HCT116 (cell line): ENCODE data around the gene SUSD6. TPM values are rescaled to one million over a fixed set of nuclear protein-coding genes. Genes with fewer than 3 reads are reported as not detected.

Source experiments
- ATAC-seq: fragments of 200-7000 bp; cut with Tn5 transposase; 2 replicates; pipeline ENCODE4 v1.9.1; 2020; ENCODE audit warnings: mild to moderate bottlenecking, moderate library complexity
- BruUV-seq: library from RNA; stranded (reverse); fragments of 400-500 nt; replicated peaks from 2 replicates; lab custom pipeline; 2021; lab: Mats Ljungman, UMichigan
- CTCF ChIA-PET: fragments of 300-600 bp; sonication (Branson Sonifier 250); formaldehyde crosslinking; loops from one replicate; lab custom pipeline; 2021; ENCODE audit warnings: antibody characterized with exemption; lab: Charles Lee
- POLR2A ChIA-PET: fragments of 300-600, 350-600 bp; sonication (Branson Sonifier 250); formaldehyde crosslinking; loops from one replicate; lab custom pipeline; 2021; ENCODE audit warnings: antibody characterized with exemption; lab: Charles Lee
- RAD21 ChIA-PET, 2 experiments: fragments of 300-600 bp; sonication (Branson Sonifier 250); formaldehyde crosslinking; loops; one replicate each; lab custom pipeline; 2023; ENCODE audit warnings: low total read pairs in 2 of 2; ENCODE audit not compliant: uncharacterized antibody in 2 of 2, unreplicated experiment in 2 of 2, low non-redundant PET in 1 of 2; lab: Charles Lee
- DNase-seq: peaks from one replicate; pipeline ENCODE4 v3.0.0-alpha.2; 2010; ENCODE audit warnings: low read depth, low spot score
- H2AFZ ChIP-seq: fragments of 200-600 bp; shearing (Covaris generic), sonication (generic); 2 replicates; pipeline ENCODE4 v1.6.1; 2017; ENCODE audit warnings: low read depth, mixed run types, mixed read lengths, antibody characterized with exemption, low read length; ENCODE audit not compliant: poor library complexity, severe bottlenecking
- H3K27ac ChIP-seq: 2 replicates; pipeline ENCODE4 v1.5.1; 2012; ENCODE audit warnings: low read depth, low read length
- H3K27me3 ChIP-seq: fragments of 200-600 bp; sonication (generic); 2 replicates; pipeline ENCODE4 v1.6.1; 2016; ENCODE audit warnings: mixed run types, low read length, mixed read lengths; ENCODE audit not compliant: insufficient read depth
- H3K36me3 ChIP-seq, 2 experiments: fragments of 200-500 bp in 1 of 2; fragments of 200-600 bp in 1 of 2; sonication (Bioruptor generic) in 1 of 2; sonication (generic) in 1 of 2; 2 replicates each; pipeline versions ENCODE4 v1.5.1 to v1.6.1; 2014 to 2016; ENCODE audit warnings: low read length in 2 of 2, inconsistent platforms in 1 of 2, mixed read lengths in 1 of 2, mixed run types in 1 of 2; ENCODE audit not compliant: insufficient read depth in 2 of 2, control insufficient read depth in 1 of 2
- H3K4me1 ChIP-seq, 2 experiments: fragments of 200-600 bp in 1 of 2; sonication (generic) in 1 of 2; 2 replicates each; pipeline versions ENCODE4 v1.5.1 to v1.6.1; 2012 to 2017; ENCODE audit warnings: low read length in 2 of 2, inconsistent platforms in 1 of 2, mild to moderate bottlenecking in 1 of 2, mixed read lengths in 1 of 2, mixed run types in 1 of 2, moderate library complexity in 1 of 2; ENCODE audit not compliant: insufficient read depth in 2 of 2, control insufficient read depth in 1 of 2
- H3K4me2 ChIP-seq: fragments of 200-600 bp; sonication (generic); 2 replicates; pipeline ENCODE4 v1.6.1; 2017; ENCODE audit warnings: mixed run types, low read length, mixed read lengths
- H3K4me3 ChIP-seq, 2 experiments: fragments of 200-600 bp in 1 of 2; sonication (generic) in 1 of 2; replicated peaks in 1 of 2; 2 replicates each; pipeline ENCODE4 v1.5.1; 2011 to 2016; ENCODE audit warnings: low read length in 2 of 2, control low read depth in 1 of 2, low read depth in 1 of 2, mild to moderate bottlenecking in 1 of 2, mixed read lengths in 1 of 2, mixed run types in 1 of 2
- H3K79me2 ChIP-seq: fragments of 200-600 bp; sonication (generic); 2 replicates; pipeline ENCODE4 v1.6.1; 2017; ENCODE audit warnings: mild to moderate bottlenecking, mixed run types, low read length, moderate library complexity, mixed read lengths; ENCODE audit not compliant: insufficient read depth
- H3K9ac ChIP-seq: fragments of 200-600 bp; sonication (generic); 2 replicates; pipeline ENCODE4 v1.6.1; 2016; ENCODE audit warnings: low read length, mixed read lengths
- H3K9me2 ChIP-seq: fragments of 200-600 bp; sonication (generic), shearing (Covaris generic); 2 replicates; pipeline ENCODE4 v1.6.1; 2017; ENCODE audit warnings: mixed run types, mild to moderate bottlenecking, moderate library complexity; ENCODE audit not compliant: insufficient read depth
- H3K9me3 ChIP-seq, 2 experiments: fragments of 200-500 bp in 1 of 2; fragments of 200-600 bp in 1 of 2; sonication (Bioruptor generic) in 1 of 2; sonication (generic) in 1 of 2; 2 replicates each; pipeline ENCODE4 v1.6.1; 2014 to 2017; ENCODE audit warnings: low read length in 2 of 2, mixed read lengths in 2 of 2, inconsistent platforms in 1 of 2, low read depth in 1 of 2, mild to moderate bottlenecking in 1 of 2, mixed run types in 1 of 2, moderate library complexity in 1 of 2; ENCODE audit not compliant: control insufficient read depth in 1 of 2, insufficient read depth in 1 of 2
- H4K20me1 ChIP-seq: fragments of 200-600 bp; sonication (generic), shearing (Covaris generic); 2 replicates; pipeline ENCODE4 v1.6.1; 2017; ENCODE audit warnings: mixed run types, mild to moderate bottlenecking, moderate library complexity; ENCODE audit not compliant: insufficient read depth
- CEBPB ChIP-seq: IDR thresholded peaks from 2 replicates; pipeline ENCODE4 v1.6.1; 2012; ENCODE audit warnings: low read depth
- EGR1 ChIP-seq: IDR thresholded peaks from 2 replicates; pipeline ENCODE4 v1.6.1; 2012; ENCODE audit warnings: low read depth
- EZH2 ChIP-seq: fragments of 200-600 bp; sonication (generic); IDR thresholded peaks from 2 replicates; pipeline ENCODE4 v1.6.1; 2017; ENCODE audit warnings: antibody characterized with exemption, mixed run types
- POLR2AphosphoS5 ChIP-seq: IDR thresholded peaks from 2 replicates; pipeline ENCODE4 v1.6.1; 2011; ENCODE audit warnings: mild to moderate bottlenecking, low read depth, low read length, moderate library complexity
- SP1 ChIP-seq: IDR thresholded peaks from 2 replicates; pipeline ENCODE4 v1.6.1; 2012; ENCODE audit warnings: low read depth
- TCF7L2 ChIP-seq: IDR thresholded peaks from 2 replicates; pipeline ENCODE4 v1.7.0; 2011; ENCODE audit warnings: borderline replicate concordance, inconsistent platforms; ENCODE audit not compliant: insufficient read depth, insufficient read length; ENCODE audit errors: extremely low read depth
- intact Hi-C: fragments of 100-400 bp; cut with micrococcal nuclease; formaldehyde crosslinking; loops from 2 replicates; pipeline ENCODE4 v1.10.0; 2022
- total RNA-seq: library from RNA; stranded (reverse); gene quantifications from one replicate; pipeline ENCODE4 v1.2.1, GENCODE V29; 2021; ENCODE audit not compliant: unreplicated experiment
- TF ChIP-seq, protein P1 (sequence below): IDR thresholded peaks from 2 replicates; pipeline ENCODE4 v1.6.1; 2012; ENCODE audit warnings: low read depth

SUSD6 gene
- total RNA-seq, 1 experiment from 2014 or later: 6.4 TPM

DNA sequence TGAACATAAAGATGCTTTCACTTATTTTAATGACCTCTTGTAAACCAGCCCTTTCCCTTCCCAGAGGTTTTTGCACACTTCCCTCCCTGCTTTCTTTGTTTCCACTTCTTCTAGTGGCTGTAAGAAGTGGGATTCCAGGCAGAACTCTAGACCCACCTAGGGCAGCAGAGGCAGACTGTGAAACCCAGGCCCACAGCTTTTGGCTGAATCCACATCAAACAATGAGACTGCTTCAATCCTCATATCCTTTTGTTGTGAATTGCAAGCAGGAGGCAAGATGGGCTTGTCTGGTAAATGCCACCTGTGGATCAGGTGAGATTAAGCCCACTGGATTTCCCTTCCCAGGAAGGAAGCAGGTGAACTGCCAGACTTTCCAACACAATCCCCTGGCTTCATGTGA is 49.5 kb upstream of the SUSD6 start:
- intact Hi-C loops: no loop called here
- DNase-seq (no peak), ATAC-seq (no peak)
- RAD21 ChIA-PET: no interaction called here
- no peak overlapping the region for H3K9ac ChIP-seq
- H3K27me3 ChIP-seq: peaks cover 56% of the 10 kb centered on the region
- no peaks in the 10 kb centered on the region for H3K9me3 ChIP-seq
- no peak overlapping the region for H3K4me2 ChIP-seq
- H4K20me1 ChIP-seq: no peaks in the 10 kb centered on the region
- H3K36me3 ChIP-seq: no peaks in the 10 kb centered on the region
- POLR2A ChIA-PET: no interaction called here
- H3K4me1 ChIP-seq: no peaks in the 10 kb centered on the region
- CTCF ChIA-PET: no interaction called here
- no peak overlapping the region for H3K4me3 ChIP-seq
- BruUV-seq: no TSS peak
- no peaks in the 10 kb centered on the region for H3K79me2 ChIP-seq
- TF ChIP-seq EZH2: no peak
- TF ChIP-seq, protein P1, sequence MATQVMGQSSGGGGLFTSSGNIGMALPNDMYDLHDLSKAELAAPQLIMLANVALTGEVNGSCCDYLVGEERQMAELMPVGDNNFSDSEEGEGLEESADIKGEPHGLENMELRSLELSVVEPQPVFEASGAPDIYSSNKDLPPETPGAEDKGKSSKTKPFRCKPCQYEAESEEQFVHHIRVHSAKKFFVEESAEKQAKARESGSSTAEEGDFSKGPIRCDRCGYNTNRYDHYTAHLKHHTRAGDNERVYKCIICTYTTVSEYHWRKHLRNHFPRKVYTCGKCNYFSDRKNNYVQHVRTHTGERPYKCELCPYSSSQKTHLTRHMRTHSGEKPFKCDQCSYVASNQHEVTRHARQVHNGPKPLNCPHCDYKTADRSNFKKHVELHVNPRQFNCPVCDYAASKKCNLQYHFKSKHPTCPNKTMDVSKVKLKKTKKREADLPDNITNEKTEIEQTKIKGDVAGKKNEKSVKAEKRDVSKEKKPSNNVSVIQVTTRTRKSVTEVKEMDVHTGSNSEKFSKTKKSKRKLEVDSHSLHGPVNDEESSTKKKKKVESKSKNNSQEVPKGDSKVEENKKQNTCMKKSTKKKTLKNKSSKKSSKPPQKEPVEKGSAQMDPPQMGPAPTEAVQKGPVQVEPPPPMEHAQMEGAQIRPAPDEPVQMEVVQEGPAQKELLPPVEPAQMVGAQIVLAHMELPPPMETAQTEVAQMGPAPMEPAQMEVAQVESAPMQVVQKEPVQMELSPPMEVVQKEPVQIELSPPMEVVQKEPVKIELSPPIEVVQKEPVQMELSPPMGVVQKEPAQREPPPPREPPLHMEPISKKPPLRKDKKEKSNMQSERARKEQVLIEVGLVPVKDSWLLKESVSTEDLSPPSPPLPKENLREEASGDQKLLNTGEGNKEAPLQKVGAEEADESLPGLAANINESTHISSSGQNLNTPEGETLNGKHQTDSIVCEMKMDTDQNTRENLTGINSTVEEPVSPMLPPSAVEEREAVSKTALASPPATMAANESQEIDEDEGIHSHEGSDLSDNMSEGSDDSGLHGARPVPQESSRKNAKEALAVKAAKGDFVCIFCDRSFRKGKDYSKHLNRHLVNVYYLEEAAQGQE: no peak
- no peak for TF ChIP-seq TCF7L2
- no peak for TF ChIP-seq EGR1
- TF ChIP-seq SP1: no peak
- TF ChIP-seq POLR2AphosphoS5: no peak
- no peak for TF ChIP-seq CEBPB
- H2AFZ ChIP-seq: no peak overlapping the region
- no peak overlapping the region for H3K27ac ChIP-seq
- H3K9me2 ChIP-seq: no peaks in the 10 kb centered on the region

- POLR2A ChIA-PET: no interaction called here
- Histone ChIP-seq H3K4me3 (no peak overlapping the region), H3K4me1 (no peaks in the 10 kb centered on the region), H3K79me2 (no peaks in the 10 kb centered on the region), H3K27me3 (peaks cover 55% of the 10 kb centered on the region), H3K9ac (no peak overlapping the region), H4K20me1 (no peaks in the 10 kb centered on the region), H3K36me3 (no peaks in the 10 kb centered on the region), H2AFZ (no peak overlapping the region), H3K9me2 (no peaks in the 10 kb centered on the region), H3K9me3 (no peaks in the 10 kb centered on the region), H3K27ac (no peak overlapping the region), H3K4me2 (no peak overlapping the region)
- TF ChIP-seq, protein P1: peak; percentile 6; the same call in 1 of the 2 replicates
- TF ChIP-seq POLR2AphosphoS5: no peak
- ATAC-seq: no peak
- RAD21 ChIA-PET: no interaction called here
- DNase-seq: no peak
- CTCF ChIA-PET: no interaction called here
- BruUV-seq: no TSS peak
- intact Hi-C loops: no loop called here
These were observed 43.8 kb upstream of the SUSD6 start for GRCh38 chr14:69567563-69567962.
